Rectal smooth muscle tissue (tissue), 1 donor: ENCODE measurements around the gene ANTXR2.

Source experiments
- H3K27ac ChIP-seq: one replicate; pipeline ENCODE4 v1.7.0; 2013; ENCODE audit warnings: low read depth, low read length, inconsistent platforms
- H3K27me3 ChIP-seq: one replicate; pipeline ENCODE4 v1.7.0; 2013; ENCODE audit warnings: low read length; ENCODE audit not compliant: control insufficient read depth, insufficient read depth
- H3K36me3 ChIP-seq: one replicate; pipeline ENCODE4 v1.7.0; 2013; ENCODE audit warnings: low read length; ENCODE audit not compliant: control insufficient read depth, insufficient read depth
- H3K4me1 ChIP-seq: one replicate; pipeline ENCODE4 v1.7.0; 2013; ENCODE audit warnings: low read length; ENCODE audit not compliant: control insufficient read depth, insufficient read depth
- H3K4me3 ChIP-seq: one replicate; pipeline ENCODE4 v1.7.0; 2013; ENCODE audit warnings: low read length
- H3K9ac ChIP-seq: one replicate; pipeline ENCODE4 v1.7.0; 2013; ENCODE audit warnings: low read length

The ANTXR2 gene

DNA sequence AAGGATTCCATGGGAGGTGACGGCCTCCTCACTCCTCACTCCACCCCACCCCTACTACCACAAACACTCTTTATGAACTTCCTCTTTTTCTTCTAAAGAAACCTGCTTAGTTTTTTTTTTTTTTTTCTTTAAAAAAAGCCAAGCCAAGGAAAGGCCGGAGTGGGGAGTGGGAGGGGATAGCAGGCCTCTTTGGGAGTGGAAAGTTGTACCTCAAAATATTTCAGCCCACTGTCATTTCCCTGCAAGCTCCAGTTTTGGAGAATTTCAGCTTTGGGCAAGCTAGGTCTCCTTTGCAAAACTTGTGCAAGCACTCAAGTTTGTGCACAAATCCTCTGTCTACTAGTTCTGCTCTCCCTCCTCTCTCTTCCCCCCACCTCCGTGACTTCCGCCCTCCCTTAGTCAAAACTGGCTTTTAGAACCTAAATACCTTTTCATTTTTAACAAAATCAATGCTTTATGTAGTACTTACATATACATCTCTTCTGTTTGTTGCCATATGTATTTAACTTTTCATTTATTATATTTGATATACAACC lies 512 bp upstream of the ANTXR2 start:
- peaks cover 19% of the 10 kb centered on the region for H3K4me1 ChIP-seq
- H3K27me3 ChIP-seq = no peaks in the 10 kb centered on the region

DNA sequence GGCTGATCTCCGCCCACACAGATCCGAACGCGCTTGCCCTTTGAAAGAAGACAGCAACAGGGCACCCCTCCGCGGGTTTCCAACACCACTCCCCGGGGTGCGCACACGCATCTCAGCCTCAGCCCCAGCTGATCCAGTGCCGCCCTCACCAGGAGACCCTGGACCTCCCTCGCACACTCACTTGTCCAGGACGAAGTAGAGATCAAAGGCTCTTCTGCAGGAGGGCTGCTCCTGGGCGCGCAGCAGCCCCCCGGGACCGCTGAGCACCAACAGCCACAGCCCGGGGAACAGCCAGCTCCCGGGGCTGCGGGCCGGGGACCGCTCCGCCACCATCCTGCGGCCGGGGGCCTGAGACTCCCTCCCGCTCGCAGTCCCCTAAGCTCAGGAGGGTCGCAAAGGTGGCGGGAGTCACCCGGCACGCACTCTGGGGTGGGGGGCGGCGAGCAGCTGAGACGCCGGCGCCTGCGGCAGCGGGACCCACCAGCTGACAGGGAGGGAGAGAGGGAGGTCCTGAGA lies 743 bp downstream of the ANTXR2 start:
- Histone ChIP-seq H3K36me3 (no peaks in the 10 kb centered on the region), H3K9ac (peak overlapping the region; percentile 39), H3K27me3 (no peaks in the 10 kb centered on the region), H3K27ac (peak overlapping the region; percentile 87), H3K4me3 (peak overlapping the region; percentile 88), H3K4me1 (peaks cover 19% of the 10 kb centered on the region)

More for the DNA sequence above, 512 bp upstream of the ANTXR2 start:
- H3K9ac ChIP-seq = peak overlapping the region; percentile 39
- peak overlapping the region; percentile 87 for H3K27ac ChIP-seq
- peak overlapping the region; percentile 88 for H3K4me3 ChIP-seq
- H3K36me3 ChIP-seq = no peaks in the 10 kb centered on the region

DNA sequence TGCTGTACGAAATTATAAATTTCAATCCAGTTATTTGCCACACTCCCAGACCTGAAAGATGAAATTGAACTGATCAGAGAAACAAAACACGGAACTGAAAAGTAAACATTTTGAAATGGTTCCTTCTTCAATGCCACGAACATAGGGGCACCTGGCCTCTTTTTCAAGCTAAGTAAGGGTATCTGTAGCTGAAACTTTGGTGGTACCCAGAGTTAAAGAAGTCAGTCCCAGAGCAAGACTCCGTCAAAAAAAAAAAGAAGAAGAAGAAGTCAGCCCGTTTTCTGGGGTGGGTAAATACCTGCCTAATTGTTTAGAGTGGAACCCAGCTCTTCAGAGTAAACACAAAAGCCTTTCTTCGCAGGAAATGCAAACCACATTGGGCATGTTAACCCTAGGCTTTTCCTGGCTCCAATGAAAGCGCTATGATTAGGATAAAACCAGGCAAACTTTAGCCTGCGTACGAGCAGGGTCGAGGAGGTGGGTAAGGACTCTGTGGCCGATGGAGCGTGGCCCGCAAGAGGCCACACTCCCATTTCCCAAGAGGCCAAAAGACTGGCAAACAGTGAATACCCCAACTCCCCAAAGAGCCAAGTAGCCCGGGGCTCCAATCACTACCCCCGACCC lies 1.3 kb downstream of the ANTXR2 start:
- no peaks in the 10 kb centered on the region for H3K27me3 ChIP-seq
- peak overlapping the region; percentile 88 for H3K4me3 ChIP-seq
- no peaks in the 10 kb centered on the region for H3K36me3 ChIP-seq
- H3K9ac ChIP-seq = peak overlapping the region; percentile 39
- H3K4me1 ChIP-seq = peaks cover 18% of the 10 kb centered on the region
- H3K27ac ChIP-seq = peak overlapping the region; percentile 87

DNA sequence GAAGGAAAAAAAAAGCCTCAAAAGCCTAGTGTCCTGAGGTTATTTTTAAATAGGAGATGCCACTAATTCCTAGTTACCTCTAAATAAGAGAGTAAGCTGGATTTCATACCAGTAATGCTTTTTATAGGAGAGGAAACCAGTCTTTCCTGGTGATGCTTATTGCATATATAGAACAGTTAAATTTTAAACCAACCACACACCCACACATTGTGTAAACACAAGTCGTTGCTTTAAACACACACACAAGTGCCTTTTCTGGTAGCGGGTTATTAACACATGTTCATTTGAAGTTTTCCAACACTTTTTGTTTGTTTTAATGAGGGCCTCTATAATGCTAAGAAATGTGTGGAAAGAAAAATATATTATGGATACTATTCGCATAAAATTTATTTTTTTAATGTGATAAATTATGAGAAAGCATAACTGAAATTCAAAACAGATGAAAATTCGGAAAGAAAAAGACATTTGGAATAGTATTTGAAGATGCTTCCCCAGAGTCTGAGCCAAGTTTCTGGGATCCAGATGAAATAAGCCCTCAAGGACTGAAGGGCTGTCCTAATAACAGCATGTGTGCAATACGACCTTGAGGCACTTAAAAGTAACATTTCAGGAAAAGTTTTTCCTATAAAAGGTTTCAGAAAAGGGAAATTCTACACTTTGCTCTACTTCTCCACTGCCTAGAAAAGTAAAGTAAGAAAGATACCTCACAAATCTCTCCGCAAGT lies 2.0 kb downstream of the ANTXR2 start:
- Histone ChIP-seq H3K27ac (peak overlapping the region; percentile 87), H3K36me3 (no peaks in the 10 kb centered on the region), H3K4me3 (peak overlapping the region; percentile 88), H3K27me3 (no peaks in the 10 kb centered on the region), H3K4me1 (peaks cover 16% of the 10 kb centered on the region), H3K9ac (no peak overlapping the region)

DNA sequence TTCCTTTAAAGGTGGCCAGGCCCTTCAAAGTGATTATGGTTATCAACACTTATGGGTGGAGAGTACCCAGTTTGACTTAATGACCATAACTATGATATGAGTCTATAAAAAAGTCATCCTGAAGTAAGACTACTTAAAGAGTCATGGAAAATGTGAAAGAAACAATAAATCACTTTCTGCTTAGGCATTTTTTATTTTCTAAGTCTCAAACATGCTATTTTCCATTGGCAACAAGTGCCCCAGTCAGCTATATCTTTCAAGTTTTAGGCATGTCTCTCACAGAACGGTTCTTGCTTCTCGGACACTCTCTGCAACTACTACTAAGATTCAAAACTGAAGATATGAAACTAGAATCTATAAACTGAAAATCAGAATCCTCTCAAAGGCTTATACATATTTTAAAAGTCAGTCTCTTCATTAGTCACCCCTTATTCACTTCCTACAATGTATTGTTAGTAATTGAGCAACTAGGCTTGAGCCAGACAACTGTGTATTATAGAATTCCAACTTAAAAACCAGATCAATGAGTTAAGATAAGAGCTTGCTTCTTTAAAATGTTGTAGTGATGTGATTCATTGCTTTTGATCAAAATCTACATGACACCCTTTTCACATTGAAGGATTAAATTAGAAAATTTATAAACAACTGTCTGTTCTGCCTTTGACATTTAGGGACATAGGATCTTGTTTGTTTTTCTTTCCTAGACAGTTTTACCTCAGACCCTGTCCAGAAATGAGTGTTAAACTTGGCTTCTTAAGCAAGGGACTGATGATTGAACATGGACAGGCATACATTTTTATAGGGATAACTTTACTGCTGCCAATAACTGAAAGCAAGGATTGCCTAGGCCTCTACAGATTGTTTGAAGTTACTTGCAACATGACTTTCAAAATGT lies 2.9 kb downstream of the ANTXR2 start:
- H3K4me1 ChIP-seq = peaks cover 16% of the 10 kb centered on the region
- H3K27me3 ChIP-seq = no peaks in the 10 kb centered on the region
- peak overlapping the region; percentile 57 for H3K27ac ChIP-seq
- H3K36me3 ChIP-seq = no peaks in the 10 kb centered on the region
- H3K9ac ChIP-seq = no peak overlapping the region
- H3K4me3 ChIP-seq = peak overlapping the region; percentile 88

DNA sequence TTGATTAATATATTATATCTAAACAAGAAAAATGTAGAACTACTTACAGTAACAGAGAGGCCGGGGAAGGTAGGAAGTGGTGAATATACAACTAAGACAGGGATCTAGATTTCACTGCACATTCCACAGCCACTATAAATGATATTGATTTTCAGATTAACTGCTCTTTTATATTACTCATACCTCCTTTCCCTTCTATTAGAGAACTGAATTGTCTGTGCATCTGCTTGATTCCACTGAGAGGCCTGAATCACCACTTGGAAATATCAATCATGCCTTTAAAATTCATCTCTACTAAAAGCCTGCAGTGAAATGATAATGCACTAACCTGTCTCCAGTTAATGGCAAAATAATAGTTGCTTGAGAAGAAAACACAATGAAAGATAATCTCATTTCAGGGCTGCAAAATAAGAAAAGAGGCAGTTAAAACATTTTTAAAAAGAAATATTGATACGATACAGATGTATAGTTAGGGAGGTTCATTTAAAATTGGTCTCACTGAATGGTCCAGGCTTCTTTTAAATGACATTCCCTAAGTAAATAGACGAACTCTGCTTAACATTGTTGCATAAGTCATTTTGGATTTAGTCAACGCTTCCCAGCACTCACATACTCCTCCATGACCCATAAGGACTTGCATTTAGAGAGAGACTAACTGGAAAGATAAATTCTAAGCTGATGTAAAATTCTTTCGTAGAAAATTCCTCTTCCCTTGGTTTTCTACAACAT lies 3.8 kb downstream of the ANTXR2 start:
- peaks cover 12% of the 10 kb centered on the region for H3K4me1 ChIP-seq
- peak overlapping the region; percentile 88 for H3K4me3 ChIP-seq
- peak overlapping the region; percentile 57 for H3K27ac ChIP-seq
- no peaks in the 10 kb centered on the region for H3K27me3 ChIP-seq
- no peaks in the 10 kb centered on the region for H3K36me3 ChIP-seq
- no peak overlapping the region for H3K9ac ChIP-seq

DNA sequence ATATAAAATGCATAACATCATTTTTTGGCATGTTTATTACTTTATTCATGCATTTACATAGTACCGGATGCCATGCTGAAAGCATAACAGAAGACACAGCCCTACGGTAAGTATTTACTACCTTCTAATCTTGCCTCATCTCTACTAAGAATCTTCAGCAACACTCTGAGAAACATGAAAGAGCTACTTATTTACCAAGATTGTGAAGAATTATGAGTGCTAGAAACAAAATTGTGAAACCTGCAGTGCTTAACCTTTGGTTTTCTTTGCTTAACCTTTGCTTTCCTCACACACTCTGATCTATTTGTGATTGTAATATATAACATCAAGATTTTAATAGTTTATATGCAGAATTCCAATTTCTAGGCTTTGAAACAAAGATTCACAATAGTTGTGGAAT lies 7.4 kb downstream of the ANTXR2 start:
- Histone ChIP-seq H3K36me3 (peaks cover 3% of the 10 kb centered on the region), H3K4me1 (peaks cover 4% of the 10 kb centered on the region), H3K4me3 (no peak overlapping the region), H3K9ac (no peak overlapping the region), H3K27me3 (no peaks in the 10 kb centered on the region), H3K27ac (no peak overlapping the region)

DNA sequence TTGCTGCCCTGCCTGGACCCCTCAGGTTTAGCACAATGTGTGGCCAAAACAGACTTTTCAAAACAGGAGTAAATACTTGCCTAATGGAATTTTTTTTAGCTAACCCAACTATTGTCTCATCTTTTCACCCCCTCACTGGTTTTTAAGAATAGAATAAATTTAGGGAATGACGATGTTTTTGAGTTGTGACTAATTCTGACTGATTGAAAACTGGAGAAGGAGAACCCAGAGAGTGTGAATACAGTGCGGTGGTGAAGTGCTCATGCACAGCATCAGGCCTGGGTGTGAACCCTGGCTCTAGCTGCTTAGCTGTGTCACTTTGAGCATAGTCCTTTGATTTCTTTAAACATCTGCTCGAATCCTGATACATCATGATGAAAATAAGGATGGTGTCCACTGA lies 10.5 kb downstream of the ANTXR2 start:
- no peak overlapping the region for H3K27ac ChIP-seq
- no peak overlapping the region for H3K4me3 ChIP-seq
- H3K36me3 ChIP-seq = peaks cover 3% of the 10 kb centered on the region
- peaks cover 3% of the 10 kb centered on the region for H3K4me1 ChIP-seq
- H3K9ac ChIP-seq = no peak overlapping the region
- no peaks in the 10 kb centered on the region for H3K27me3 ChIP-seq

DNA sequence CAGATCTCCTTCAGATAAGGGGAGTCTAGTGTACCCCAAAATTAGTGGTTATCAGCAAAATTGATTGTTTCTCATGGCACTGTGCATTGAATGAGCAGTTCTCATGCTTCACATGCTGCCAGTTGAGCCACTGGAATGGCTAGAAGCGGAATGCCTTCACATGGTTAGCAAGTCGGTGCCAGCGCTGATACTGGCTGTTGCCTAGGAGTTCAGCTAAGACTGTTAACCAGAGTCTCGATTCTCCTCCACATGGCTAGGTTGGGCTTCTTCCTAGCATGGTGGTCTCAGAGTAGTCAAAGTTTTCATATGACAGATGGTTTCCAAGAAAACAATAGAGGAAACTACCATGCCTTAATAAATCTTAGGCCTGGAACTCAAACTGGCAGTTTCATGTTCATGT lies 12.2 kb downstream of the ANTXR2 start:
- no peak overlapping the region for H3K9ac ChIP-seq
- no peaks in the 10 kb centered on the region for H3K27me3 ChIP-seq
- peaks cover 8% of the 10 kb centered on the region for H3K4me1 ChIP-seq
- no peak overlapping the region for H3K4me3 ChIP-seq
- peaks cover 3% of the 10 kb centered on the region for H3K36me3 ChIP-seq
- H3K27ac ChIP-seq = no peak overlapping the region

DNA sequence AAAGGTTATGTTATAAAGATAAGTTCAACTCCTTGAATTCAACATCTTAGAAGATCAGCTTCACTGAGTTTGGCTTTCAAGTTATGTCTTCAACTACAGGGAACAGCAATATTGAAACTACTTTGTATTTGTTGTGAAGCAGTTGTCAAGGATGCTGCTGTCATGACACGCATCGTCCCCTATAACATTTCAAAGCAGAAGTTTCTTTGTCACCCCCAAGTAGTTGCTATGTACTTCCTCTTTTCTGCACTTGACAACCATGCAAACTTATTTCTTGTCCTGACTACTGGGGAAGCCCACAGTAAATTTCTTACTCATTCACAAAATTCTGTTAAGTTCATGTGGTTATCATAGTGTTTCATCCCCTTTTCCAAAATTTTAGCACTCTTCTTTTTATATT lies 14.3 kb downstream of the ANTXR2 start:
- H3K4me3 ChIP-seq = no peak overlapping the region
- peak overlapping the region; percentile 29 for H3K27ac ChIP-seq
- H3K4me1 ChIP-seq = peaks cover 14% of the 10 kb centered on the region
- H3K27me3 ChIP-seq = no peaks in the 10 kb centered on the region
- H3K36me3 ChIP-seq = peaks cover 3% of the 10 kb centered on the region
- no peak overlapping the region for H3K9ac ChIP-seq

DNA sequence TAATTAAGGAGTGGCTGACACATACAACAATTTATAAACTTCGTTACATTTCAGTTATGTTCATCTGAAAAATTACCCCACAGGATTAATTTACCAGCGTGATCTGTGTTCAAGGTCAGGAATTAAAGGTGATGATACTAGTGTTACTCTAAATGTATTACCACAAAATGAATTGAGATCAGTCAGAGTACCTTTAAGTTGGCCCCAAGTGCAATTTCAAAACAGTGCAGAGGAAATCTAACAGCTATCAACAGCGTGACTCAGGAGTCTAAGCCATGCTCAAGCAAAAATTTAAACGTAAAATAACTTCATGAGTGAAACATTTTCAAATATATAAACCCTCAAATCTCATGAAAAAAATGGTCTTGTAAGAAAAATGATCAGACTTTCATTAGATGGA lies 18.7 kb downstream of the ANTXR2 start:
- no peak overlapping the region for H3K9ac ChIP-seq
- no peak overlapping the region for H3K27ac ChIP-seq
- H3K36me3 ChIP-seq = peaks cover 6% of the 10 kb centered on the region
- H3K27me3 ChIP-seq = no peaks in the 10 kb centered on the region
- peaks cover 21% of the 10 kb centered on the region for H3K4me1 ChIP-seq
- no peak overlapping the region for H3K4me3 ChIP-seq
